Prostate gland (tissue), 2 donors: ENCODE measurements around the gene PRRC2A. TPM values are rescaled to one million over a fixed set of nuclear protein-coding genes. Genes with fewer than 3 reads are reported as not detected.

ENCODE experiments used
- DNase-seq: peaks from one replicate; pipeline ENCODE4 v3.0.0-alpha.2; 2019; ENCODE audit warnings: low spot score
- H3K27ac ChIP-seq, 2 donors: fragments of 200-600 bp; sonication (generic); 2 replicates each; pipeline ENCODE4 v1.5.1; 2017 to 2019
- H3K27me3 ChIP-seq: fragments of 200-600 bp; sonication (generic); replicated peaks from 2 replicates; pipeline ENCODE4 v1.5.1; 2019; ENCODE audit not compliant: insufficient read depth
- H3K36me3 ChIP-seq, 2 donors: fragments of 200-600 bp; sonication (generic); 1 replicate in 1 of 2; 2 replicates in 1 of 2; pipeline versions ENCODE4 v1.5.1 to v1.8.1; 2017 to 2019
- H3K4me1 ChIP-seq: fragments of 200-600 bp; sonication (generic); replicated peaks from 2 replicates; pipeline ENCODE4 v1.5.1; 2019
- H3K4me3 ChIP-seq, 2 donors: fragments of 200-600 bp; sonication (generic); 2 replicates each; pipeline ENCODE4 v1.5.1; 2017 to 2019
- H3K9me3 ChIP-seq: fragments of 200-600 bp; sonication (generic); 2 replicates; pipeline ENCODE4 v1.5.1; 2017
- POLR2A ChIP-seq: fragments of 450-650 bp; IDR thresholded peaks from one replicate; pipeline ENCODE4 v1.6.1; 2016; ENCODE audit warnings: antibody characterized with exemption, mild to moderate bottlenecking
- POLR2AphosphoS5 ChIP-seq: sonication (generic); formaldehyde crosslinking; IDR thresholded peaks from one replicate; pipeline ENCODE4 v1.6.1; 2017; ENCODE audit warnings: antibody characterized with exemption
- WGBS: methylation state at CpG from one replicate; pipeline ENCODE4 v1.1.5; 2018; 5-methylcytosine and 5-hydroxymethylcytosine counted together
- intact Hi-C: fragments of 100-400 bp; cut with DNase I; formaldehyde crosslinking; loops from one replicate; pipeline ENCODE4 v1.14.2; 2022
- total RNA-seq, 2 donors: library from RNA; depleted of rRNA; stranded (reverse); fragments of >200 nt; gene quantifications; one replicate each; pipeline ENCODE4 v1.1.0, GENCODE V29; 2016
- TF ChIP-seq, protein P1 (sequence below), 4 experiments: fragments of 200-600 bp in 2 of 4; fragments of 450-650 bp in 2 of 4; sonication (generic) in 2 of 4; IDR thresholded peaks; 1 replicate in 3 of 4; 2 replicates in 1 of 4; pipeline ENCODE4 v1.5.1; 2016 to 2019; ENCODE audit warnings: antibody characterized with exemption in 4 of 4, mild to moderate bottlenecking in 2 of 4, moderate library complexity in 2 of 4

The PRRC2A gene
- total RNA-seq, 2 donors from 2014 or later: 129 to 247 TPM

- WGBS: 92% methylated on average over 19 of the region's 19 CpGs
- H3K4me3 ChIP-seq: no peak overlapping the region
- H3K4me1 ChIP-seq: no peaks in the 10 kb centered on the region
- H3K36me3 ChIP-seq: peaks cover 60 to 61% of the 10 kb centered on the region in 2 donors
- no peaks in the 10 kb centered on the region for H3K9me3 ChIP-seq
- no peak for DNase-seq
- no peak overlapping the region for H3K27ac ChIP-seq
- H3K27me3 ChIP-seq: no peaks in the 10 kb centered on the region
- no peak for TF ChIP-seq POLR2AphosphoS5
- TF ChIP-seq, protein P1, sequence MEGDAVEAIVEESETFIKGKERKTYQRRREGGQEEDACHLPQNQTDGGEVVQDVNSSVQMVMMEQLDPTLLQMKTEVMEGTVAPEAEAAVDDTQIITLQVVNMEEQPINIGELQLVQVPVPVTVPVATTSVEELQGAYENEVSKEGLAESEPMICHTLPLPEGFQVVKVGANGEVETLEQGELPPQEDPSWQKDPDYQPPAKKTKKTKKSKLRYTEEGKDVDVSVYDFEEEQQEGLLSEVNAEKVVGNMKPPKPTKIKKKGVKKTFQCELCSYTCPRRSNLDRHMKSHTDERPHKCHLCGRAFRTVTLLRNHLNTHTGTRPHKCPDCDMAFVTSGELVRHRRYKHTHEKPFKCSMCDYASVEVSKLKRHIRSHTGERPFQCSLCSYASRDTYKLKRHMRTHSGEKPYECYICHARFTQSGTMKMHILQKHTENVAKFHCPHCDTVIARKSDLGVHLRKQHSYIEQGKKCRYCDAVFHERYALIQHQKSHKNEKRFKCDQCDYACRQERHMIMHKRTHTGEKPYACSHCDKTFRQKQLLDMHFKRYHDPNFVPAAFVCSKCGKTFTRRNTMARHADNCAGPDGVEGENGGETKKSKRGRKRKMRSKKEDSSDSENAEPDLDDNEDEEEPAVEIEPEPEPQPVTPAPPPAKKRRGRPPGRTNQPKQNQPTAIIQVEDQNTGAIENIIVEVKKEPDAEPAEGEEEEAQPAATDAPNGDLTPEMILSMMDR (IDR thresholded peaks at IDR 0.05): no peak
- intact Hi-C loops: no loop called here
These were observed 7.3 kb downstream of the PRRC2A start for GRCh38 chr6:31627690-31628287.

DNA sequence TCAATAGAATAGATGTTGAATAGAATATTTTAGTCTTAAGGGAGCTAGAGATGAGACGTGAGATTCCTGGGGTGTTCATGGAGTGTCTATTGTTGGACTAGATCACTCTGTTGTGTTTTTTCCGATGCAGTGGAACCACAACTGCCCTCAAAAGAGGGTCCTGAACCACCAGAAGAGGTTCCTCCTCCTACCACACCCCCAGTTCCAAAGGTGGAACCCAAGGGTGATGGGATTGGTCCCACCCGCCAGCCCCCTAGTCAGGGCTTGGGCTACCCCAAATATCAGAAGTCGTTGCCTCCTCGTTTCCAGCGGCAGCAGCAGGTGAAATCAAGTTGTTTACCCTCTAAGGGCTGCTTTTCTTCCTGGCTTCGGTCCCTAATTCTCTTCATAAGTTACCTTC, 8.5 kb downstream of the PRRC2A start:
- WGBS: 83% methylated on average over 7 of the region's 7 CpGs

DNA sequence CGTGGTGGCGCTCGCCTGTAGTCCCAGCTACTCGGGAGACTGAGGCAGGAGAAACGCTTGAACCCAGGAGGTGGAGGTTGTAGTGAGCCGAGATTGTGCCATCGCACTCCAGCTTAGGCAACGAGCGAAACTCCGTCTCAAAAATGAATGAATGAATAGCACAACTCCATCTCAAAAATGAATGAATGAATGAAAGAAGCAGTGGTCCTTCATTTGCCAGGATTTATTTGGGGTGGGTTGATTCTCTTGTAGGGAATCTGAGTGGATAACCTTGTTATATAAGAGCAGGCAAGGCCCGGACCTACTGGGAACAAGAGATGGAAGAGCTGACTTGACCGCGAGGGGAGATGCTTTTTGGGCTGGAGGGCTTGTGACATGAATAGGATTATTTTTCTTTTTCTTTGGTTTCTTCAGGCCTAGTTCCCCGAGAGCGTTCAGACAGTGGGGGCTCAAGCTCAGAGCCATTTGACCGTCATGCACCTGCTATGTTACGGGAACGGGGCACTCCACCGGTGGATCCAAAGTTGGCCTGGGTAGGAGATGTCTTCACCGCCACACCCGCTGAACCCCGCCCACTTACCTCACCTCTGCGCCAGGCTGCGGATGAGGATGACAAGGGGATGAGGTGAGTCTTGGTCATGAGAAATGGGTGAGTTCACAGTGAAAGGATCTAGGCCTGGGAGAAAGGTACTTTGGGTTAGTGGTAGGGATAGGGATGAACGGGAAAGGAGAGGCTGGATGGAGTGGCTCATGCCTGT, 9.8 kb downstream of the PRRC2A start:
- Histone ChIP-seq H3K4me1 (no peaks in the 10 kb centered on the region), H3K36me3 (peaks cover 53 to 57% of the 10 kb centered on the region in 2 donors), H3K4me3 (no peak overlapping the region), H3K9me3 (no peaks in the 10 kb centered on the region), H3K27me3 (no peaks in the 10 kb centered on the region), H3K27ac (no peak overlapping the region)
- DNase-seq: no peak
- TF ChIP-seq POLR2A (no peak), POLR2AphosphoS5 (no peak)
- TF ChIP-seq, protein P1 (IDR thresholded peaks at IDR 0.05): no peak
- intact Hi-C loops: no loop called here
- WGBS: 90% methylated on average over 25 of the region's 25 CpGs

More for the DNA sequence above, 8.5 kb downstream of the PRRC2A start:
- Histone ChIP-seq H3K36me3 (peaks cover 60 to 66% of the 10 kb centered on the region in 2 donors), H3K4me3 (no peak overlapping the region), H3K9me3 (no peaks in the 10 kb centered on the region), H3K4me1 (no peaks in the 10 kb centered on the region), H3K27me3 (no peaks in the 10 kb centered on the region), H3K27ac (no peak overlapping the region)
- intact Hi-C loops: no loop called here
- TF ChIP-seq, protein P1 (IDR thresholded peaks at IDR 0.05): no peak
- no peak for TF ChIP-seq POLR2AphosphoS5
- TF ChIP-seq POLR2A: no peak
- no peak for DNase-seq

GRCh38 chr6:31631209-31631608, 10.7 kb downstream of the PRRC2A start:
- intact Hi-C loops: no loop called here
- H3K9me3 ChIP-seq: no peaks in the 10 kb centered on the region
- H3K4me1 ChIP-seq: no peaks in the 10 kb centered on the region
- H3K4me3 ChIP-seq: no peak overlapping the region
- H3K36me3 ChIP-seq: peaks cover 48 to 57% of the 10 kb centered on the region in 2 donors
- WGBS: 77% methylated on average over 16 of the region's 16 CpGs
- H3K27ac ChIP-seq: no peak overlapping the region
- no peak for DNase-seq
- TF ChIP-seq POLR2A (no peak), POLR2AphosphoS5 (no peak)
- TF ChIP-seq, protein P1 (IDR thresholded peaks at IDR 0.05): no peak
- no peaks in the 10 kb centered on the region for H3K27me3 ChIP-seq
